Neural progenitor cell (in vitro differentiated cells): ENCODE data around the gene HAUS8. TPM values are rescaled to one million over a fixed set of nuclear protein-coding genes. Genes with fewer than 3 reads are reported as not detected.
A peak's percentile ranks its signal among the peaks of the same experiment; 100 is the strongest.

Experiments used
- DNase-seq: peaks from one replicate; pipeline ENCODE4 v3.0.0-alpha.2; 2016; ENCODE audit warnings: low spot score
- H2AFZ ChIP-seq: fragments of 200-600 bp; sonication (generic); replicated peaks from 2 replicates; pipeline ENCODE4 v1.6.1; 2016; ENCODE audit warnings: antibody characterized with exemption
- H3F3A ChIP-seq: fragments of 200-600 bp; sonication (generic); 2 replicates; pipeline ENCODE4 v1.6.1; 2016; ENCODE audit warnings: antibody characterized with exemption, low read depth
- H3K27ac ChIP-seq: fragments of 200-600 bp; sonication (generic); 2 replicates; pipeline ENCODE4 v1.5.1; 2016; ENCODE audit warnings: mild to moderate bottlenecking
- H3K27me3 ChIP-seq: fragments of 200-600 bp; sonication (generic); 2 replicates; pipeline ENCODE4 v1.6.1; 2016; ENCODE audit warnings: mild to moderate bottlenecking, moderate library complexity
- H3K36me3 ChIP-seq: fragments of 200-600 bp; sonication (generic); 2 replicates; pipeline ENCODE4 v1.5.1; 2016
- H3K4me1 ChIP-seq: fragments of 200-600 bp; sonication (generic); 2 replicates; pipeline ENCODE4 v1.6.1; 2016; ENCODE audit warnings: mixed run types
- H3K4me2 ChIP-seq: fragments of 200-600 bp; sonication (generic); 2 replicates; pipeline ENCODE4 v1.6.1; 2016
- H3K4me3 ChIP-seq: fragments of 200-600 bp; sonication (generic); 2 replicates; pipeline ENCODE4 v1.5.1; 2016
- H3K79me2 ChIP-seq: fragments of 200-600 bp; sonication (generic); 2 replicates; pipeline ENCODE4 v1.6.1; 2016; ENCODE audit warnings: low read depth
- H3K9ac ChIP-seq: fragments of 200-600 bp; sonication (generic); 2 replicates; pipeline ENCODE4 v1.6.1; 2016
- H3K9me3 ChIP-seq: fragments of 200-600 bp; sonication (generic); 2 replicates; pipeline ENCODE4 v1.5.1; 2016; ENCODE audit warnings: low read depth
- H4K20me1 ChIP-seq: fragments of 200-600 bp; sonication (generic); 2 replicates; pipeline ENCODE4 v1.6.1; 2016; ENCODE audit warnings: low read depth
- H3K27ac Mint-ChIP-seq: 3 replicates; pipeline ENCODE4 v1.8.0; 2021; ENCODE audit warnings: mixed read lengths
- H3K27me3 Mint-ChIP-seq: 2 replicates; pipeline ENCODE4 v1.8.0; 2022; ENCODE audit warnings: low read depth, mild to moderate bottlenecking, inconsistent platforms, moderate library complexity, mixed read lengths; ENCODE audit not compliant: insufficient read depth
- H3K36me3 Mint-ChIP-seq: 3 replicates; pipeline ENCODE4 v1.8.0; 2021; ENCODE audit warnings: mixed read lengths
- H3K4me1 Mint-ChIP-seq: 3 replicates; pipeline ENCODE4 v1.8.0; 2021; ENCODE audit warnings: mixed read lengths
- H3K4me3 Mint-ChIP-seq: 3 replicates; pipeline ENCODE4 v1.8.0; 2021; ENCODE audit warnings: mild to moderate bottlenecking, moderate library complexity, mixed read lengths
- H3K9me3 Mint-ChIP-seq: 3 replicates; pipeline ENCODE4 v1.8.0; 2020; ENCODE audit warnings: mixed read lengths
- CTCF ChIP-seq: fragments of 200-600 bp; sonication (generic); IDR thresholded peaks from 2 replicates; pipeline ENCODE4 v1.5.1; 2017; ENCODE audit warnings: antibody characterized with exemption, mild to moderate bottlenecking
- EZH2 ChIP-seq: fragments of 200-600 bp; sonication (generic); IDR thresholded peaks from 2 replicates; pipeline ENCODE4 v1.6.1; 2017; ENCODE audit warnings: antibody characterized with exemption, mild to moderate bottlenecking, moderate library complexity
- EZH2phosphoT487 ChIP-seq: fragments of 200-600 bp; sonication (generic); IDR thresholded peaks from 2 replicates; pipeline ENCODE4 v1.6.1; 2017; ENCODE audit warnings: antibody characterized with exemption
- total RNA-seq: library from RNA; depleted of rRNA; stranded (reverse); fragments of >200 nt; gene quantifications from 2 replicates; pipeline ENCODE4 v1.2.3, GENCODE V29; 2015; ENCODE audit warnings: low replicate concordance

Gene HAUS8
- total RNA-seq, 1 donor from 2014 or later, result 15.6 TPM

- no peak overlapping the region for H3K4me3 ChIP-seq
- H3K4me1 ChIP-seq, result no peaks in the 10 kb centered on the region
- no peak overlapping the region for H3K4me2 ChIP-seq
- Mint-ChIP-seq H3K4me1 (peaks cover 2% of the 10 kb centered on the region), H3K36me3 (peaks cover 34% of the 10 kb centered on the region), H3K27me3 (no peaks in the 10 kb centered on the region), H3K27ac (no peak overlapping the region), H3K4me3 (no peak overlapping the region), H3K9me3 (peaks cover 3% of the 10 kb centered on the region)
- H3K36me3 ChIP-seq, result peaks cover 16% of the 10 kb centered on the region
- H3K79me2 ChIP-seq, result peaks cover 47% of the 10 kb centered on the region
- H3K27ac ChIP-seq, result no peak overlapping the region
- no peak for DNase-seq
- H2AFZ ChIP-seq, result no peak overlapping the region
- H4K20me1 ChIP-seq, result peaks cover 6% of the 10 kb centered on the region
- TF ChIP-seq EZH2phosphoT487 (no peak), EZH2 (no peak), CTCF (no peak)
- no peaks in the 10 kb centered on the region for H3F3A ChIP-seq
- no peak overlapping the region for H3K9ac ChIP-seq
- H3K27me3 ChIP-seq, result no peaks in the 10 kb centered on the region
- no peaks in the 10 kb centered on the region for H3K9me3 ChIP-seq
Measured at GRCh38 chr19:17061205-17061604, 14.0 kb downstream of the HAUS8 start.

GRCh38 chr19:17060802-17061201 is 14.4 kb downstream of the HAUS8 start:
- H3K27ac ChIP-seq, result no peak overlapping the region
- H3K9me3 ChIP-seq, result no peaks in the 10 kb centered on the region
- Mint-ChIP-seq H3K4me1 (peaks cover 2% of the 10 kb centered on the region), H3K4me3 (no peak overlapping the region), H3K27ac (no peak overlapping the region), H3K36me3 (peaks cover 35% of the 10 kb centered on the region), H3K27me3 (no peaks in the 10 kb centered on the region), H3K9me3 (peaks cover 3% of the 10 kb centered on the region)
- no peak overlapping the region for H3K9ac ChIP-seq
- DNase-seq, result no peak
- H3K4me2 ChIP-seq, result no peak overlapping the region
- no peak overlapping the region for H2AFZ ChIP-seq
- H3K27me3 ChIP-seq, result no peaks in the 10 kb centered on the region
- H4K20me1 ChIP-seq, result peaks cover 6% of the 10 kb centered on the region
- peaks cover 16% of the 10 kb centered on the region for H3K36me3 ChIP-seq
- TF ChIP-seq EZH2phosphoT487 (no peak), EZH2 (no peak), CTCF (no peak)
- no peak overlapping the region for H3K4me3 ChIP-seq
- no peaks in the 10 kb centered on the region for H3F3A ChIP-seq
- H3K79me2 ChIP-seq, result peaks cover 43% of the 10 kb centered on the region
- H3K4me1 ChIP-seq, result no peaks in the 10 kb centered on the region

- Histone ChIP-seq H3K9ac (no peak overlapping the region), H3K4me1 (no peaks in the 10 kb centered on the region), H2AFZ (no peak overlapping the region), H3K9me3 (no peaks in the 10 kb centered on the region), H3K4me2 (no peak overlapping the region), H3K27me3 (no peaks in the 10 kb centered on the region), H4K20me1 (peaks cover 4% of the 10 kb centered on the region), H3K36me3 (peaks cover 16% of the 10 kb centered on the region), H3F3A (peaks cover 1% of the 10 kb centered on the region), H3K27ac (no peak overlapping the region), H3K4me3 (no peak overlapping the region), H3K79me2 (peaks cover 17% of the 10 kb centered on the region)
- no peak for DNase-seq
- H3K27ac Mint-ChIP-seq, result peak overlapping the region; percentile 12
- no peak overlapping the region for H3K4me3 Mint-ChIP-seq
- no peaks in the 10 kb centered on the region for H3K4me1 Mint-ChIP-seq
- TF ChIP-seq EZH2, result no peak
- TF ChIP-seq EZH2phosphoT487, result no peak
- no peaks in the 10 kb centered on the region for H3K9me3 Mint-ChIP-seq
- H3K36me3 Mint-ChIP-seq, result peaks cover 23% of the 10 kb centered on the region
- no peaks in the 10 kb centered on the region for H3K27me3 Mint-ChIP-seq
Measured at GRCh38 chr19:17058236-17058635, 17.0 kb downstream of the HAUS8 start.

GRCh38 chr19:17055636-17056035 is 19.6 kb downstream of the HAUS8 start:
- Mint-ChIP-seq H3K27me3 (peaks cover 2% of the 10 kb centered on the region), H3K27ac (no peak overlapping the region), H3K9me3 (no peaks in the 10 kb centered on the region), H3K4me1 (peaks cover 15% of the 10 kb centered on the region), H3K4me3 (no peak overlapping the region), H3K36me3 (peaks cover 25% of the 10 kb centered on the region)
- Histone ChIP-seq H3K36me3 (peaks cover 21% of the 10 kb centered on the region), H4K20me1 (peaks cover 3% of the 10 kb centered on the region), H3K4me3 (no peak overlapping the region), H3K27me3 (no peaks in the 10 kb centered on the region), H3K79me2 (no peaks in the 10 kb centered on the region), H3K9me3 (no peaks in the 10 kb centered on the region), H2AFZ (no peak overlapping the region), H3K4me2 (no peak overlapping the region), H3K9ac (no peak overlapping the region), H3K27ac (no peak overlapping the region), H3F3A (peaks cover 7% of the 10 kb centered on the region), H3K4me1 (peaks cover 6% of the 10 kb centered on the region)
- DNase-seq, result no peak
- TF ChIP-seq CTCF, result no peak
- TF ChIP-seq EZH2phosphoT487, result no peak
- no peak for TF ChIP-seq EZH2
